K562 (cell line): ENCODE measurements around the gene PAPOLB. TPM values are rescaled to one million over a fixed set of nuclear protein-coding genes. Genes with fewer than 3 reads are reported as not detected.
A peak's percentile ranks its signal among the peaks of the same experiment; 100 is the strongest.

ENCODE experiments used
- FOS ChIP-seq: IDR thresholded peaks from 3 replicates; pipeline ENCODE4 v1.6.1; 2011; ENCODE audit not compliant: insufficient read length; ENCODE audit errors: extremely low read depth
- FOXK1 ChIP-seq: sonication (generic); formaldehyde crosslinking; IDR thresholded peaks from 2 replicates; pipeline ENCODE4 v1.8.0; 2022; ENCODE audit warnings: missing genetic modification reagents, mild to moderate bottlenecking, borderline replicate concordance
- GABPB1 ChIP-seq: sonication (generic); formaldehyde crosslinking; IDR thresholded peaks from 2 replicates; pipeline ENCODE4 v1.8.0; 2022; ENCODE audit warnings: mild to moderate bottlenecking, missing genetic modification reagents
- HNRNPH1 ChIP-seq: fragments of 200-400 bp; formaldehyde crosslinking; optimal IDR thresholded peaks from 2 replicates; pipeline ENCODE3; 2017; ENCODE audit warnings: low read depth, mild to moderate bottlenecking, low read length, moderate library complexity
- MCM3 ChIP-seq: fragments of 450-650 bp; IDR thresholded peaks from 2 replicates; pipeline ENCODE4 v1.6.1; 2016
- NBN ChIP-seq: fragments of 450-650 bp; IDR thresholded peaks from 2 replicates; pipeline ENCODE4 v1.6.1; 2016; ENCODE audit warnings: low read depth, mild to moderate bottlenecking
- NFIX ChIP-seq: fragments of 250-450 bp; sonication (Bioruptor Pico); IDR thresholded peaks from 2 replicates; pipeline ENCODE4 v1.4.0; 2020; ENCODE audit warnings: low read depth, mild to moderate bottlenecking, moderate library complexity
- NKRF ChIP-seq: fragments of 450-650 bp; IDR thresholded peaks from 2 replicates; pipeline ENCODE4 v1.6.1; 2016; ENCODE audit warnings: borderline replicate concordance
- NR4A1 ChIP-seq, 2 experiments: fragments of 250-450 bp in 1 of 2; fragments of 450-650 bp in 1 of 2; sonication (Bioruptor Pico) in 1 of 2; IDR thresholded peaks; 2 replicates each; pipeline versions ENCODE4 v1.4.0 to v1.6.1; 2016 to 2020; ENCODE audit warnings: mild to moderate bottlenecking in 2 of 2, missing compliant biosample characterization in 1 of 2, missing genetic modification characterization in 1 of 2, moderate library complexity in 1 of 2
- PHTF2 ChIP-seq: fragments of 250-450 bp; sonication (Bioruptor Pico); IDR thresholded peaks from 2 replicates; pipeline ENCODE4 v1.5.0; 2021; ENCODE audit warnings: mild to moderate bottlenecking
- SRSF3 ChIP-seq: fragments of 200-400 bp; formaldehyde crosslinking; IDR thresholded peaks from 2 replicates; pipeline ENCODE4 v1.6.1; 2016; ENCODE audit warnings: mild to moderate bottlenecking, low read length, moderate library complexity; ENCODE audit not compliant: insufficient read depth
- TAF7 ChIP-seq: fragments of 450-650 bp; IDR thresholded peaks from 2 replicates; pipeline ENCODE4 v1.6.1; 2016; ENCODE audit warnings: missing genetic modification characterization, missing compliant biosample characterization
- TFAP4 ChIP-seq: sonication (generic); formaldehyde crosslinking; IDR thresholded peaks from 2 replicates; pipeline ENCODE4 v1.8.0; 2022; ENCODE audit warnings: missing genetic modification reagents, mild to moderate bottlenecking, moderate library complexity, borderline replicate concordance
- ZNF133 ChIP-seq: fragments of 250-450 bp; sonication (Bioruptor Pico); IDR thresholded peaks from 2 replicates; pipeline ENCODE4 v1.4.0; 2020; ENCODE audit warnings: mild to moderate bottlenecking
- polyA plus RNA-seq, 8 experiments: library from polyadenylated mRNA; depleted of rRNA in 4 of 8; stranded (reverse) in 5 of 8; unstranded in 3 of 8; fragments of >200 nt; fragmentation: Nextera tagmentation in 2 of 8; fragmentation: Illumina TruSeq in 1 of 8; extraction: Ambion mirVana in 2 of 8; extraction: Trizol in 1 of 8; gene quantifications; 2 replicates each; pipeline versions ENCODE4 v1.2.1 to v1.2.3, GENCODE V29; 2011 to 2014; ENCODE audit warnings: inconsistent platforms in 1 of 8, missing spikeins in 1 of 8
- total RNA-seq, 7 experiments: library from RNA; depleted of rRNA in 6 of 7; stranded (reverse); fragments of >200 nt in 6 of 7; fragmentation: Illumina TruSeq in 2 of 7; extraction: Trizol in 2 of 7; gene quantifications; 2 replicates each; pipeline versions ENCODE4 v1.2.1 to v1.2.3, GENCODE V29; 2011 to 2021; ENCODE audit warnings: low replicate concordance in 1 of 7
- TF ChIP-seq, protein P1 (sequence below): fragments of 450-650 bp; IDR thresholded peaks from 2 replicates; pipeline ENCODE4 v1.6.1; 2016; ENCODE audit warnings: low read depth

The PAPOLB gene
- total and polyA plus RNA-seq, 9 of the 15 experiments (the other 6 are each of a cell fraction or from before 2014, with no cell fraction given): 0.04 to 0.33 (median 0.16) TPM; not detected in 4

- TF ChIP-seq NKRF (no peak), NFIX (no peak), GABPB1 (no peak), PHTF2 (no peak), TAF7 (tag) (no peak), FOXK1 (CRISPR knock-in tag) (no peak), ZNF133 (CRISPR knock-in tag) (no peak), HNRNPH1 (no peak), MCM3 (no peak), FOS (no peak), NR4A1 (CRISPR knock-in tag; IDR thresholded peaks at IDR 0.05) (no peak), NR4A1 (tag; IDR thresholded peaks at IDR 0.05) (no peak), NBN (no peak), SRSF3 (no peak), TFAP4 (CRISPR knock-in tag) (peak; percentile 69)
- TF ChIP-seq, protein P1, sequence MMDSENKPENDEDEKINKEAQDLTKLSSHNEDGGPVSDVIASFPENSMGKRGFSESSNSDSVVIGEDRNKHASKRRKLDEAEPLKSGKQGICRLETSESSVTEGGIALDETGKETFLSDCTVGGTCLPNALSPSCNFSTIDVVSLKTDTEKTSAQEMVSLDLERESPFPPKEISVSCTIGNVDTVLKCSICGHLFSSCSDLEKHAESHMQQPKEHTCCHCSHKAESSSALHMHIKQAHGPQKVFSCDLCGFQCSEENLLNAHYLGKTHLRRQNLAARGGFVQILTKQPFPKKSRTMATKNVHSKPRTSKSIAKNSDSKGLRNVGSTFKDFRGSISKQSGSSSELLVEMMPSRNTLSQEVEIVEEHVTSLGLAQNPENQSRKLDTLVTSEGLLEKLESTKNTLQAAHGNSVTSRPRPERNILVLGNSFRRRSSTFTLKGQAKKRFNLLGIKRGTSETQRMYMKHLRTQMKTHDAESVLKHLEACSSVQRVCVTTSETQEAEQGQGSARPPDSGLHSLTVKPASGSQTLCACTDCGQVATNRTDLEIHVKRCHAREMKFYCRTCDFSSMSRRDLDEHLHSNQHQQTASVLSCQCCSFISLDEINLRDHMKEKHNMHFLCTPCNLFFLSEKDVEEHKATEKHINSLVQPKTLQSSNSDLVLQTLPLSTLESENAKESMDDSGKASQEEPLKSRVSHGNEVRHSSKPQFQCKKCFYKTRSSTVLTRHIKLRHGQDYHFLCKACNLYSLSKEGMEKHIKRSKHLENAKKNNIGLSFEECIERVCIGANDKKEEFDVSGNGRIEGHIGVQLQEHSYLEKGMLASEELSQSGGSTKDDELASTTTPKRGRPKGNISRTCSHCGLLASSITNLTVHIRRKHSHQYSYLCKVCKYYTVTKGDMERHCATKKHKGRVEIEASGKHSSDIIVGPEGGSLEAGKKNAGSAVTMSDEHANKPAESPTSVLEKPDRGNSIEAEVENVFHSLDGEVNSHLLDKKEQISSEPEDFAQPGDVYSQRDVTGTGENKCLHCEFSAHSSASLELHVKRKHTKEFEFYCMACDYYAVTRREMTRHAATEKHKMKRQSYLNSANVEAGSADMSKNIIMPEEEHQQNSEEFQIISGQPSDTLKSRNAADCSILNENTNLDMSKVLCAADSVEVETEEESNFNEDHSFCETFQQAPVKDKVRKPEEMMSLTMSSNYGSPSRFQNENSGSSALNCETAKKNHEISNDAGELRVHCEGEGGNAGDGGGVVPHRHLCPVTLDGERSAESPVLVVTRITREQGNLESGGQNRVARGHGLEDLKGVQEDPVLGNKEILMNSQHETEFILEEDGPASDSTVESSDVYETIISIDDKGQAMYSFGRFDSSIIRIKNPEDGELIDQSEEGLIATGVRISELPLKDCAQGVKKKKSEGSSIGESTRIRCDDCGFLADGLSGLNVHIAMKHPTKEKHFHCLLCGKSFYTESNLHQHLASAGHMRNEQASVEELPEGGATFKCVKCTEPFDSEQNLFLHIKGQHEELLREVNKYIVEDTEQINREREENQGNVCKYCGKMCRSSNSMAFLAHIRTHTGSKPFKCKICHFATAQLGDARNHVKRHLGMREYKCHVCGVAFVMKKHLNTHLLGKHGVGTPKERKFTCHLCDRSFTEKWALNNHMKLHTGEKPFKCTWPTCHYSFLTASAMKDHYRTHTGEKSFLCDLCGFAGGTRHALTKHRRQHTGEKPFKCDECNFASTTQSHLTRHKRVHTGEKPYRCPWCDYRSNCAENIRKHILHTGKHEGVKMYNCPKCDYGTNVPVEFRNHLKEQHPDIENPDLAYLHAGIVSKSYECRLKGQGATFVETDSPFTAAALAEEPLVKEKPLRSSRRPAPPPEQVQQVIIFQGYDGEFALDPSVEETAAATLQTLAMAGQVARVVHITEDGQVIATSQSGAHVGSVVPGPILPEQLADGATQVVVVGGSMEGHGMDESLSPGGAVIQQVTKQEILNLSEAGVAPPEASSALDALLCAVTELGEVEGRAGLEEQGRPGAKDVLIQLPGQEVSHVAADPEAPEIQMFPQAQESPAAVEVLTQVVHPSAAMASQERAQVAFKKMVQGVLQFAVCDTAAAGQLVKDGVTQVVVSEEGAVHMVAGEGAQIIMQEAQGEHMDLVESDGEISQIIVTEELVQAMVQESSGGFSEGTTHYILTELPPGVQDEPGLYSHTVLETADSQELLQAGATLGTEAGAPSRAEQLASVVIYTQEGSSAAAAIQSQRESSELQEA: no peak
Measured at GRCh38 chr7:4883372-4884144, 21.7 kb upstream of the PAPOLB start, which contains the start of gene RADIL (continued).
